Psoas muscle (tissue), 8 donors: ENCODE results near the gene NPRL2. TPM values are rescaled to one million over a fixed set of nuclear protein-coding genes. Genes with fewer than 3 reads are reported as not detected.

ENCODE experiments used
- ATAC-seq, 4 donors: fragments of 200-7000 bp; cut with Tn5 transposase; one replicate each; pipeline ENCODE4 v1.9.1; 2020; ENCODE audit warnings: moderate library complexity in 3 of 4, mild to moderate bottlenecking in 2 of 4
- DNase-seq, 2 donors: peaks; one replicate each; pipeline ENCODE4 v3.0.0-alpha.2; 2020
- H3K27ac ChIP-seq: fragments of 200-600 bp; one replicate; pipeline ENCODE4 v1.8.0; 2022
- H3K27me3 ChIP-seq, 3 donors: fragments of 200-600 bp in 1 of 3; one replicate each; pipeline versions ENCODE4 v1.6.1 to v1.8.0; 2013 to 2022; ENCODE audit warnings: low read length in 2 of 3, mild to moderate bottlenecking in 2 of 3, moderate library complexity in 1 of 3; ENCODE audit not compliant: insufficient read depth in 3 of 3
- H3K36me3 ChIP-seq, 2 donors: fragments of 200-600 bp in 1 of 2; one replicate each; pipeline versions ENCODE4 v1.6.1 to v1.8.0; 2013 to 2022; ENCODE audit warnings: low read depth in 1 of 2, mild to moderate bottlenecking in 1 of 2, moderate library complexity in 1 of 2; ENCODE audit not compliant: insufficient read depth in 1 of 2
- H3K4me1 ChIP-seq: fragments of 200-600 bp; one replicate; pipeline ENCODE4 v1.8.0; 2022
- H3K4me3 ChIP-seq: fragments of 200-600 bp; one replicate; pipeline ENCODE4 v1.8.0; 2022; ENCODE audit warnings: mild to moderate bottlenecking
- H3K9me3 ChIP-seq: fragments of 200-600 bp; one replicate; pipeline ENCODE4 v1.8.0; 2022
- CTCF ChIP-seq: fragments of 200-600 bp; IDR thresholded peaks from one replicate; pipeline ENCODE4 v1.8.0; 2022; ENCODE audit warnings: antibody characterized with exemption
- WGBS, 3 donors: extraction: QIAGEN DNeasy Blood & Tissue Kit; methylation state at CpG; one replicate each; pipeline versions ENCODE4 v1.1.6 to v1.1.7; 2013; 5-methylcytosine and 5-hydroxymethylcytosine counted together
- intact Hi-C, 2 donors: fragments of 100-400 bp; cut with DNase I; formaldehyde crosslinking; loops; one replicate each; pipeline versions ENCODE4 v1.11.0 to v1.14.2; 2022
- polyA plus RNA-seq, 3 donors: library from polyadenylated mRNA; stranded (reverse); fragments of 200-250 nt; gene quantifications; one replicate each; pipeline ENCODE4 v1.2.3, GENCODE V29; 2013
- total RNA-seq, 4 donors: library from RNA; stranded (reverse); fragmentation: NEBNext Ultra II Directional in 2 of 4; extraction: Animal tissue kit (Norgen Biotek cat#: 25700) in 2 of 4; gene quantifications; one replicate each; pipeline versions ENCODE4 v1.2.1 to v1.2.4, GENCODE V29; 2021 to 2023
- donor health status: healthy with polysubstance abuse.
- donor health status: DM: no; HTN: no; CAD: no; lungs with moderate emphysema.
- donor health status: Bipolar disorder and iron deficiency.
- donor health status: healthy.
- donor health status: DM: yes; HTN: yes; CAD: no.
- donor health status: DM: no; HTN: no; CAD: no.
- donor health status: DM: no; HTN: no; CAD: no.
- donor health status: DM: yes; HTN: yes; CAD: no.

NPRL2 gene
- total and polyA plus RNA-seq, 7 donors, result 16.1 to 36.6 (median 21.6) TPM

- no peak for ATAC-seq
- TF ChIP-seq CTCF, result no peak
- Histone ChIP-seq H3K27me3 (no peaks in the 10 kb centered on the region), H3K9me3 (no peaks in the 10 kb centered on the region), H3K4me3 (no peak overlapping the region), H3K4me1 (peaks cover 26% of the 10 kb centered on the region), H3K36me3 (peaks cover 0 to 8% of the 10 kb centered on the region in 2 donors), H3K27ac (no peak overlapping the region)
- WGBS, 3 donors, result 84 to 89% (median 86%) methylated on average over 13 of the region's 13 CpGs
- intact Hi-C loops, result no loop called here
- DNase-seq, result no peak
Measured at GRCh38 chr3:50342813-50343633, 7.6 kb downstream of the NPRL2 start.

GRCh38 chr3:50341996-50342650 lies 8.5 kb downstream of the NPRL2 start:
- H3K9me3 ChIP-seq, result no peaks in the 10 kb centered on the region
- no peak for TF ChIP-seq CTCF
- ATAC-seq, result no peak
- peaks cover 26% of the 10 kb centered on the region for H3K4me1 ChIP-seq
- 88 to 93% (median 90%) methylated on average over 13 of the region's 13 CpGs for WGBS, 3 donors
- intact Hi-C loops, result no loop called here
- no peaks in the 10 kb centered on the region for H3K27me3 ChIP-seq
- DNase-seq, result no peak
- no peaks in the 10 kb centered on the region for H3K36me3 ChIP-seq
- no peak overlapping the region for H3K27ac ChIP-seq
- H3K4me3 ChIP-seq, result no peak overlapping the region

- intact Hi-C loops, result no loop called here
- no peaks in the 10 kb centered on the region for H3K36me3 ChIP-seq
- H3K27me3 ChIP-seq, result no peaks in the 10 kb centered on the region
- H3K9me3 ChIP-seq, result no peaks in the 10 kb centered on the region
- DNase-seq (no peak), ATAC-seq (no peak)
- no peak overlapping the region for H3K27ac ChIP-seq
- 87 to 94% (median 93%) methylated on average over 8 to 9 of the region's 9 CpGs for WGBS, 3 donors
- peak overlapping the region; percentile 93 for H3K4me3 ChIP-seq
- peaks cover 26% of the 10 kb centered on the region for H3K4me1 ChIP-seq
- no peak for TF ChIP-seq CTCF
Measured at GRCh38 chr3:50341537-50341936, 9.0 kb downstream of the NPRL2 start.

GRCh38 chr3:50340448-50341329 lies 9.9 kb downstream of the NPRL2 start, which contains the start of gene RASSF1:
Gene RASSF1, minus strand, starts transcription at chr3:50340836. Its CDS starts 31 bp downstream, at chr3:50340805.
- H3K4me3 ChIP-seq, result peak within 1 kb of the TSS; percentile 93
- peak; percentile 78 to 86 for DNase-seq
- no peaks in the 10 kb centered on the region for H3K27me3 ChIP-seq
- H3K9me3 ChIP-seq, result no peaks in the 10 kb centered on the region
- H3K27ac ChIP-seq, result peak within 1 kb of the TSS; percentile 95
- intact Hi-C loops, result no loop called here
- H3K36me3 ChIP-seq, result no peaks in the 10 kb centered on the region
- peak in 2 of 4 donors; percentile 3 for ATAC-seq
- TF ChIP-seq CTCF, result no peak
- H3K4me1 ChIP-seq, result peaks cover 29% of the 10 kb centered on the region
- 11 to 18% (median 12%) methylated on average over 68 to 85 of the region's 85 CpGs for WGBS, 3 donors
